Daoy (cell line): ENCODE results near the gene PDLIM4. TPM values are rescaled to one million over a fixed set of nuclear protein-coding genes. Genes with fewer than 3 reads are reported as not detected.
A peak's percentile ranks its signal among the peaks of the same experiment; 100 is the strongest.

Source experiments
- DNase-seq: peaks from one replicate; pipeline ENCODE4 v3.0.0-alpha.2; 2015; ENCODE audit warnings: low read depth
- total RNA-seq: library from RNA; depleted of rRNA; stranded (reverse); fragments of >200 nt; shearing (Covaris generic); gene quantifications from 2 replicates; pipeline ENCODE4 v1.2.3, GENCODE V29; 2014

PDLIM4 gene
- total RNA-seq, 1 experiment from 2014 or later = 103 TPM

- DNase-seq = peak; percentile 87
Measured at GRCh38 chr5:132227485-132228240, 29.8 kb upstream of the PDLIM4 start, which contains the start of gene P4HA2. P4HA2 (minus strand) TSS chr5:132227853; CDS start chr5:132218626, 9,227 bp downstream.

GRCh38 chr5:132228241-132229035 is 29.1 kb upstream of the PDLIM4 start:
- DNase-seq = no peak

GRCh38 chr5:132229236-132229635 is 28.3 kb upstream of the PDLIM4 start:
- no peak for DNase-seq

GRCh38 chr5:132230871-132231270 is 26.6 kb upstream of the PDLIM4 start:
- DNase-seq = no peak

GRCh38 chr5:132232465-132232864 is 25.0 kb upstream of the PDLIM4 start:
- no peak for DNase-seq

- no peak for DNase-seq
Measured at GRCh38 chr5:132233081-132233480, 24.4 kb upstream of the PDLIM4 start.

- DNase-seq = no peak
Measured at GRCh38 chr5:132233811-132234683, 23.4 kb upstream of the PDLIM4 start.

- no peak for DNase-seq
Measured at GRCh38 chr5:132234684-132235062, 22.8 kb upstream of the PDLIM4 start.

- DNase-seq = no peak
Measured at GRCh38 chr5:132235340-132235739, 22.2 kb upstream of the PDLIM4 start.

GRCh38 chr5:132237141-132237540 is 20.4 kb upstream of the PDLIM4 start:
- DNase-seq = peak; percentile 56

- no peak for DNase-seq
Measured at GRCh38 chr5:132237670-132238069, 19.8 kb upstream of the PDLIM4 start.

- DNase-seq = peak; percentile 73
Measured at GRCh38 chr5:132238169-132238744, 19.2 kb upstream of the PDLIM4 start.

GRCh38 chr5:132238901-132239500 is 18.5 kb upstream of the PDLIM4 start:
- DNase-seq = no peak

GRCh38 chr5:132239776-132240175 is 17.7 kb upstream of the PDLIM4 start:
- DNase-seq = no peak

- DNase-seq = no peak
Measured at GRCh38 chr5:132243366-132243977, 14.0 kb upstream of the PDLIM4 start.

GRCh38 chr5:132245593-132245992 is 11.9 kb upstream of the PDLIM4 start:
- no peak for DNase-seq

GRCh38 chr5:132246806-132247205 is 10.7 kb upstream of the PDLIM4 start:
- no peak for DNase-seq

- no peak for DNase-seq
Measured at GRCh38 chr5:132250547-132250946, 6.9 kb upstream of the PDLIM4 start.

- DNase-seq = no peak
Measured at GRCh38 chr5:132251220-132251725, 6.2 kb upstream of the PDLIM4 start.

- no peak for DNase-seq
Measured at GRCh38 chr5:132253008-132253441, 4.5 kb upstream of the PDLIM4 start.
